ENCODE measurements around the gene FBXO3. TPM values are rescaled to one million over a fixed set of nuclear protein-coding genes. Genes with fewer than 3 reads are reported as not detected.

Gene FBXO3
- total RNA-seq, 1 donor from 2014 or later = 21.6 TPM

DNA sequence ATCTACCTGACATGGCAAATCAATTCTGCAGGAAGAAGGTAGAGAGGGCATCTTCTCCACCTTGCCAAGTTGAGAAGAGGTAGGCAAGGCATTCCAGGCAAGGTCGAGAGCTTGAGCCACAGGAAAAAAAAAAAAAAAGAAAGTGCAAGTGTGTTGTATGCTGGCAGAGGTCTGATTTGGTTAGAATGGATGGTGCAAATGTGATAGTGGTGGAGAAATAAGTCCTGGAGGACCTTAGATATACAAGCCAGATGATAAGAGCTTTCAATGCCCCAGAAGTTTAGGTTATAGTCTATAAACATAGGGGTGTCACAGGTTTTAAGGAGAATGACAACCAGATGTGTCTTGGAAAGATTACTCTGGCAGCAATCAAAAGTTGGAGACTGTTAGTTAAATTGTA lies 1.4 kb downstream of the FBXO3 start:
- intact Hi-C loops (cut with micrococcal nuclease) = loop anchor here (1.0 kb wide), 1 partner anchor 38 kb away; no protein-coding TSS in a partner anchor

DNA sequence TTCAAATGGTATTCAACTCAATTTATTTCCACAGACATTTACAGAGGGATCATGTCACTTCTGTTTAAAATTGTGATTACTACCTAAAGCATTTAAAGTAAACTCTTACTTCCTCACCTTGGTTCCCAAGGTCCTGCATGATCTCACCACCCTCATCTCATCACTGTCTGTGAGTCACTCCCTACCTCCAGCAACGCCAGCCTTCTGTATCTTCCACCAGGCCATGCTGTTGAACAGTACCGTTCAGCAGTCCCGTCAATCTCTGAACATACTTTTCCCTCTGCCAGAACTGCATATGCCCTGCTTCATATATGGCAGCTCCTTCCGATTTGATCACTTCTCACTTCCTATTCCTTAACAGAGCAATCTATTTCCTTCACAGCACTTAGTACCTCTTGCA lies 2.0 kb downstream of the FBXO3 start:
- intact Hi-C loops (cut with micrococcal nuclease) = no loop called here

DNA sequence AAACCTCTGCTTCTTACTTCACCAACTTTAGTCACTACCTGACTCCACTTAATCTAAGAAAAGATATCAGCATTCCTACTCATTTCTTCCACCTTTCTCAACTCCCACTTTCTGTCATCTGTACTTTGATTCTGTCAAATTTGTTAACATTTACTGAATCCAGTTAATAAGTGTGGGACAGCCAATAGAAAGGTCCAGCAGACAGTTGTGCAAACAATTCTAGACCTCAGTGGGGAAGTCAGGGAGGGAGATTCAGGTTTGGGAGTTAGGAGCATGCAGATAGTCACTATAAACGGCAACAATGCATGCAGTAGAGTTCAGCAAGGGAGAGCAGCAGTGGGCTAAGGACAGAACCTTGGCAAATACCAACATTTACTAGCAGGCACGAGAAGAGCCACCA lies 4.1 kb downstream of the FBXO3 start:
- intact Hi-C loops (cut with micrococcal nuclease) = no loop called here

DNA sequence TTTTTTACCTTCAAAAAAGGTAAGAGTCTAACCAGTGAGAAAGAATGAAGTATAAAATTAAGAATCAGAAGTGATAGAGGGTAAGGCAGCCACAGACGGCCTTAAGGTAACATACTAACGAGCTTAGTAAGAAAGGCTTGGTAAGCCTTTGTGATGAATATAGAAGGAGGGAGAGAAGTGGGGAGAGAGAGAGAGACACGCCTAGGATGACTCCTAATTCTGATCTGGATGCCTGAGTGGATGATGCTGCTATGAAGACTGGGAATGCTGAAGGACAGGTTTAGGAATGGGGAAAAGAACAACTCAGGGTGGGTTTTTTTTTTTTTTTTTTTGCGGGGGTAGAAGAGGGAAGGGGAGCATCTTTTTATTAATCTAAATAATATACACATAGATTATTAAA lies 4.8 kb downstream of the FBXO3 start:
- intact Hi-C loops (cut with micrococcal nuclease) = no loop called here

DNA sequence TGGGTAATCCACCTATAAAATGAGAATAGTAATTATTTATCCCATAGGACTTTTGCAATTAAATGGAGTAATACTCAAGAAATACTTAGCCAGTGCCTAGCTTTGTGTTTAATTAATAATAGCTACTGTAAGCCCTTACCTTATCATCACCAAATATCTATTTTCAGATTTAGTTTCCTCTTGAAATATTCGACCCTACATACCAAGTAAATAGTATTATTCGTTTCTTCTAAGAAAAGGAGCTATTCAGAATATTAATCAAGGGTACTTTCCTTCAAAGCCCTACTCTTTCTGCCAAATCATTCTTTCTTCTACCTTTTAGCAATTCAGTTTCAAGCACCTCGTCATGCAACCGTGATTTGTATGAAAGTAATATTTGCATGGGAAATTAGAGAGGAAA lies 6.7 kb downstream of the FBXO3 start:
- intact Hi-C loops (cut with micrococcal nuclease) = loop anchor here (1.0 kb wide), 1 partner anchor 15 kb away; no protein-coding TSS in a partner anchor

DNA sequence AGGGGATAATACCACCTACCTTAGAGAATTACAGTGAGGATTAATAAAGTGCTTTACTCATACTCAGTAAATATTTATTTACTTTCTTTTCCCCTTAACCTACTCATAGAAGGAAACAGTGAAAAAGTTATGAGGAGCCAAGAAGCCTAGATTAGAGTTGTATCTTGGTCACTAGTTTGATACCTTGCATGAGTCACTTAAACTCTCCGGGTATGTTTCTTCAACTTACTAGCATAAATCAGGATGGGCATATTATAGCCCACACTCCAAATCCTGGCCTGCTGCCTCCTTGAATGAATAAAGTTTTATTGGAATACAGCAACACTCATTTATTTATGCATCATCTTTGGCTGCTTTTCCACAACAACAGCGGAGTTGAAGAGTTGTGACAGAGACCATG lies 8.2 kb downstream of the FBXO3 start:
- intact Hi-C loops (cut with micrococcal nuclease) = no loop called here

DNA sequence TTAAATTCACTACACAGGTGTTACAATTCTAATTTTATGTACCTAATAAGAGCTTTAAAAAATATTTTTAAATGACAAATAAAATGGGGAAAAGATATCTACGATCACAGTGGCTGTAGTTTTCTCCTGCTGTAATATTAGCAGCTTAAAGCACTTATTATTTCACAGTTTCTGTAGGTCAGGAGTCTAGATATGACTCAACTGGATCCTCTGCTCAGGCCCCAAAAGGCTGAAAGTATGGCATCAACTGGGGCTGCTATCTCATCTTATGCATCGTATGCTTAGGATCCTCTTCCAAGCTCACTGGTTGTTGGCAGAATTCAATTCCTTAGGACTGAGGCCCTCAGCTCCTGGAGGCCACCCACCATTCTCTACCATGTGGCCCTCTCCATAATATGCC lies 12.8 kb downstream of the FBXO3 start:
- intact Hi-C loops (cut with micrococcal nuclease) = no loop called here

DNA sequence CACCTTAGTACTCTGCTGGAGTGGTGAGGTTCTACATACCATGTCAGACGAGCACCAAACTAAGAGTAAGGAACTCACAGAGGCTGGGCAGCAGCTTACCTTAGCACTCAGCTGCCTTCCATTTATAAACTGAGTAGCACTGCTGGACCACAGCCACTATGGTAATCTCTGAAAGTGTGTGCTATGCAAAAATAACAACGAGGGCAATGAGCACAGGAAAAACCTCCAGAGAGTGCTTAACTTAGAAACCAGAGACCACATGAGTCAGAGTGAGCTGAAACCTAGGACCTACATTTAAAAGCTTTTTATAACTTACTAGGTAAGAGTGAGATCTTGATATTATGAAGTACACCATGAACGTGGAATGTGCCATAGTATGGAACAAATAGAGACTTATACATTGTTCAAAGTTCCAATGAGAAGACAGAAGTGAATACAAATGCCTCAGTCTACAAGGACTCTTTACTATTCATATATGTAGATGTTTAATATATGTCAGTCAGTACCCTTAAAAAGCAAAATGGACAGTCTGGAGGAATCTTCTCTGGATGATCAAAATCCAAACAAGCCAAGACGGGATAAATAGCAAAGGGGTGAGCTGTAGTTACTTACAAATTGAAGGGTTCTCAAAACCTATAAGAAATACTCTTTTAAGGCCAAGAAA lies 20.9 kb downstream of the FBXO3 start:
- intact Hi-C loops (cut with micrococcal nuclease) = no loop called here

DNA sequence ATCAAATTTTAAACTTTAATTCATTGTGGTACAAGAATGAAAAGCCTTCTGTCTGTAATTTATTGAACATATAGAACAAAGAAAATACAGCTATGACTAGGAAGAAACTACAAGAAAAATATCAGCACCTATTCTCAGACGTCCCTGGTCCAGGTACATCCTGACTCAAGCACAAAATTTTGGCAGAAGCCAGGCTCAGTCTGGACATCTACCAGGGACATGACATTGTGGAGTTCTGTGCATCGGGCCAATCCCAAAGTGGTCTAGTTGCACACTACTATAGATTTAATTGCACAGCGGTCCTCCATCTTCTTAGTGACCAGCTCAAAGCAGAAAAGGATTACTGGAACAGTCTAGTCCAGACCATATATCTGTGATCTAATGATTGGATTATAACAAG lies 22.4 kb downstream of the FBXO3 start:
- intact Hi-C loops (cut with micrococcal nuclease) = no loop called here

DNA sequence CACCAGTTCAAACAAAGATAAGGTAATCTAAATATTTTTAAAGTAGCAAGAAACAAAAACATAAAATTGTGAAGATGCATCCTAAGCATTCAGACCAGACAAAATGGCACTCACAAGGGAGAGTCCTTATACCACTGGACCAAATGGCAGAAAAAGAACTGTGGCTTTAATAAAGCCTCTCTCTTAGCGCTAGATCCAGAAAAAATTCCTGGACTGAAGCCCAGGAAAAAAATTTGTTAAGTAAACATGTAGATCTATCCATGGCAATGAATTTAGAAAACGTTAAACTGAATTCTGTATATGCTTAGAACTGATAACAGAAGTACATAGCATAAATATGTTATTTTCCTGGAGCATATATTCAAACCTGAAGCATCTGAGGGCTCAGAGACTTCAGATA lies 26.3 kb downstream of the FBXO3 start:
- intact Hi-C loops (cut with micrococcal nuclease) = no loop called here

DNA sequence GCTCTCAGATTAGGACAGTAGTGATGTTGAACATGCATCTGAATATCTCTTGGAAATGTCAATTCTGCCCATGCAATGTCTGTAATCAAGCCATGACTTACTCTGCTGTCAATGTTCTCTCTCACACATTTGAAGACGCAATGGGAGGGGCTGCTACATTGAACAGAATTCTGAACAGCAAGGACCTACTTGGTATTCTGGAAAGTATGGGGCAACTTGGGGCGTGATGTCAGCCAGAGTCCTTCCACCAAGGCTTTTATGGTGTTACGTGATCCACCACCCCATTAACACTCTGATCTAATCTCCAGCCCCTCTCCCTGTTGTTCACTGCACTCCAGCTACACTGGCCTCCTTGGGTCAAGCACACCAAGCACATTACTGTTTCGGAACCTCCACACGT lies 31.0 kb downstream of the FBXO3 start:
- intact Hi-C loops (cut with micrococcal nuclease) = loop anchor here (2.0 kb wide), 1 partner anchor 26 kb away; no protein-coding TSS in a partner anchor

DNA sequence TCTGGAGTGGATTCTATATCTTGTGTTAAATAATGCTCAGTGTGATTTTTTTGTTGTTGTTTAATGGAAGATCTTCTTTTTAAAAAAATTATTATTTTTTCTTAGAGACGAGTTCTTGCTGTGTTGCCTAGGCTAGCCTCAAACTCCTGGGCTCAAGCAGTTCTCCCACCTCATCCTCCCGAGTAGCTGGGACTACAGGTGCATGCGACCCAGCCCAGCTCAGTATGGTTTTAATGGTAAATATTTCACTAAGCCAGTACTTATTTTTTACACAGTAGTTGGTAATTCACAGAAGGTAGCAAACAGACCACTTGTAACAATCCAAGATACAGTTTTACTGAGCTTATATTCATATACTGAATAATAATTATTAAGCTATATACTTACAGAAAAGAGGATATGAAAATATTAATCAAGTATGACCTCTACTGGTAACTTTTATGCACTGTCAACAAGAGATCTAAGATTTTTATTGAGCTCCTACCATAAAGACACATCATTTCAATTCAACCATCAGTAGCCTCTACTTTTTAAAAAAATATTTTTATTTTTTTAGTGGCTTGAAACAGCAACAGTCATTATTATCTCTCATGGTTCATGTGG lies 32.0 kb downstream of the FBXO3 start:
- intact Hi-C loops (cut with micrococcal nuclease) = loop anchor here (1.0 to 2.0 kb wide), 2 partner anchors 26 to 380 kb away; no protein-coding TSS in a partner anchor

DNA sequence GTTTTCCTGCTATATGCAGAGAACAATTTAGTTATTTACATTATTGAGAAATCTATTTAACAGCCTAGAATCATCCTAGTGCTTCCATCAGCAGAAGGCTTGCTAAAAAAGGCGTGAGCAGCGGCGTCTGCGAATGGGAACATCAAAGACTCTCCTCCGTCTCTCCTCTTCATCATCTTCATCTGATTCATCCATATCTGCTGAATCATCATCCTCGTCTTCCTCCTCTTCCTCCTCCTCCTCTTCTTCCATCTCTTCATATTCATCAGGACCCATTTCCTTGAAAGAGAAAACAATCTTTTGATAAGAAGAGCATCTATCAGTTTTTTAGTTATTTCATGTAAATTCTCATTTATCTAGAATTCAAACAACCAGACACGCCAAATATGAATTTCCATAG lies 32.5 kb downstream of the FBXO3 start:
- intact Hi-C loops (cut with micrococcal nuclease) = loop anchor here (1.0 to 2.0 kb wide), 2 partner anchors 25 to 380 kb away; no protein-coding TSS in a partner anchor

DNA sequence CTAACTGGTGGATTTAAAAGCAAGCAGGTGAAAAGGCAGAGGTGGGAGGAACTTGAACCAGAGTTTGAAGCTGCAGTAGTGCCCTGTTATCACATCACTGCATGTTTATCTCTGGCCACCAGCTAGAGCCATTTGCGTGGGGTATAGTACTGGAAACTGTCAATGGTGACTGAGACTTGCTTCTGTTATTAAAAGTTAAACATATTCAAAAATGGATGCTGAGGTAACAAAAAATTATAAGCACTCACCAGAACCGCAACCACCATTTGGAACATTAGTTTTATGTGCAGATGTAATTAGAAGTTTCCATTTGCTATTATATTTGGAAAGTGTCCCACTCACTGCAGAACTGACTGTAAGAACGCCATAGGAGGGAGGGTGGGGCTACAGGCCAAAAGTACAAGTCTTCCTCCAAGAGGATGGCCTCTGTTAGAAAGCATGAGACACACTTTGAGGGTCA lies 36.9 kb downstream of the FBXO3 start:
- intact Hi-C loops (cut with micrococcal nuclease) = loop anchor here (2.0 to 10.0 kb wide), 3 partner anchors 15 to 1643 kb away; partner anchors contain the start of genes NAT10 and RCN1

DNA sequence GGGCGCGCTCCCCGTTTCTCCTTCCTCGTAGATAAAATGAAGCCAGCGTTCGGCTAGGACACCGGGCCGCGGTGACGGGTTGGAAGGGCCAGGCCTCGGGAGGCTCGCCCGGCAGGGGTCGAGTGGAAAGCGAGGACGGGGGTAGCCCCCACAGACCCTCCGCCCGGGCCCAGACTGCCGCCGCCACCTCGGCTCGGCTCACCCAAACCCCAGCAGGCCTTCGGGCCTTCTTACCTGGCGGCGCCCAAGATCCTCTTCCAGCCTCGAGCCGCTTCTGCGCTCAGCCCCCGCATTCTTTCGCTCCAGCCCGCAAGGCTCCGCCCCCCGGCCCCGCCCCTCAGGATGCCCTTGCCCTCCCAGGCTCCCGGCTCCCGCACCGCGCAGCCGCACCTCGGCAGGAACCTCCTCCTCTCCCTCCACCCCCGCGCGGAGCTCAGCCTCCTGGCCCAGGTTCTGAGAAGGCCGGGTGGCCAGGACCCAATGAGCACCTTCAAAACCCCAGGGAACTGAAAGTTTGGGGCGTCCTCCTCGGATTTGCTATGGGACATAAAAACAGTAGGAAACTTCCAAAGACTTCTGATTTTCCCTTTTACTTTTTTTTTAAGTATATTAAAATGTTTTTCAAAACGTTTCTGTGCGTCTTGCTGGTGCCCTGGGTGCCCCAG lies 38.0 kb downstream of the FBXO3 start, which contains the start of gene CD59:
Gene CD59, minus strand, starts transcription at position 276 of the 665 bp plus-strand sequence. CDS start 13,978 bp downstream, outside the sequence.
- intact Hi-C loops (cut with micrococcal nuclease) = loop anchor here (2.0 to 10.0 kb wide), 3 partner anchors 13 to 1641 kb away; partner anchors contain the start of genes NAT10 and RCN1

DNA sequence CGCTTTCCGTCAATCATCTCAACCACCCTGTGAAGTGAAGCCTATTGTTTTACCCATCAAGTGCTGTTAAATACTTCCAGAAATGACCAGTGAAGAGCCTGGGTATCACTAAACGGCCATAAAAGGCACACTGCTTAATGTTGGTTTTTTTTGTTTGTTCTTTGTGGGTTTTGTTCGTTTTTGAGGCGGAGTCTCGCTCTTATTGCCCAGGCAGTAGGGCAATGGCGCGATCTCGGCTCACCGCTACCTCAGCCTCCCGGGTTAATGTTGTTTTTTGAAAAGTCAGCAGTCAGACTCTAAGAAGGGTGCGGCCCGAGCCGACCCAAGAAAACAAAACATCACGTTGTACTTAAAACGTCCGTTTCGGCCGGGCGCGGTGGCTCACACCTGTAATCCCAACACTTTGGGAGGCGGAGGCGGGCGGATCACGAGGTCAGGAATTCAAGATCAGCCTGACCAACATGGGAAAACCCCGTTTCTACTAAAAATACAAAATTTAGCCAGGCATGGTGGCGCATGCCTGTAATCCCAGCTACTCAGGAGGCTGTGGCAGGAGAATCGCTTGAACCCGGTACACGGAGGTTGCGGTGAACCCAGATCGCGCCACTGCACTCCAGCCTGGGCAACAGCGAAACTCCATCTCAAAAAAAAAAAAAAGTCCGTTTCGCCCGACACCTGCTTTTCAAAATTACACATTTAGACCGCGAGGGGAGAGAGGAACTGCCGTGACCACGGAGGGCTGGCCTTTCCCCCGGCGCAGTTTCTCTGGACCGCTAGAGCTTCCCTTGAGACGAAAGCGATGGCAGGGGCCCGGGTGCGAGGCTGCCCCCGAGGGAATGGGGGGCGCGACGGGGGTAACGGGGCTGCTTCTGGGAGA lies 38.8 kb downstream of the FBXO3 start:
- intact Hi-C loops (cut with micrococcal nuclease) = loop anchor here (1.0 to 10.0 kb wide), 9 partner anchors 13 to 1641 kb away; partner anchors contain the start of genes C11orf91, CSTF3, NAT10 and RCN1

DNA sequence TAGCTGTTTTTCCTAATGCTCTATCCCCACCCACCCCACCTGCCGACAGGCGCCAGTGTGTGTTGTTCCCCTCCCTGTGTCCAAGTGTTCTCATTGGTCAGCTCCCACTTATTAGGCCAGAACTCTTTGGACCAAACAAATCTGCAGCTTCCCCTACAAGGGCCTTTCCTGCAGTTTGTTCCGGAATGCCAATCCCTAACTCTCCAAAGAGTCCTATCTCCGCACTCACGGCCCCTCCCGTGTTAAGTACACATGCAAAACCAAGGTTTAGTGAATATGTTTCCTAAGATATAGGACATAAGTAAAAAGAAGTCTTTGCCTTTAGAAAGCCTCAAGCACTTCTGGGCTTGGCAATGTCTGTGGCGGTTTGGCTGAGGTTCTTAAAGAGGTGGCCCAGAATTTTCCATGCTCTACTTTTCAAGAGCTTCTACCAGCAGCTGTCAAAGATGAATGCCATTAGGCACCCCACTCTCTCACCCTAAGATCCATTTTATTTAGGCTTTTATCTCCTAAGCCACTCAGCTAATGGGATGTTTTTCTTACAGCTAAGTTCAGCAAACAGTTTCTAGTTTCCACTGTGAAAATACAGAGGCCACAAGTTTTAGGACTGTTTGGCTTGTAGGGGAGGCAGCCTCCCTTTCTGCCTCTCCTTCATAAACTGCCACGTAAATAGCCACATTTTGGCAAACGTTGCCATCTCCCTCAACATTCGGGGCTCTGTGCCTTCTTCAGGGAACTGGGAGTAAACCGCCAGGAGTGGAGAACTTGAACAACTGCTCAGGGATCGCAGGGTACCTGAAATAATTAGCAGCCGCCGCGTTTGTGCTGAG lies 39.7 kb downstream of the FBXO3 start:
- intact Hi-C loops (cut with micrococcal nuclease) = loop anchor here (1.0 to 10.0 kb wide), 8 partner anchors 34 to 1640 kb away; partner anchors contain the start of genes C11orf91, CSTF3, NAT10 and RCN1

DNA sequence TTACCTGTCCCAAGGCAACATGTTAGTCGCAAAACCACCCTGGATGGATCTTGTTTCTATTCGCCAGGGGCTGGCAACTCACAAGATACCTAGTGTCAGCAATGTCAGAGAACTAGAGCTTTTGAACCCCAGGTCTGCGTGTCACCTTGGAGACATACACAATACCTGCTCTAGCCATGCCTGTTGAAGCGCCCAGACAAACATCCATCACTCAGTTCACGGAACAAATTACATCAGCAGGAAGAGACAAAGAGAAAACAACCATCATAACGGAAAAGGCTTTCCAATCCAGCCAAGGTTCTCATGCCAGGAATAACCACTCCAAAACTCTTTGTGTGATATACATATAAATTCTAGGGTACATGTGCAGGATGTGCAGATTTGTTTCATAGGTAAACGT lies 40.3 kb downstream of the FBXO3 start:
- intact Hi-C loops (cut with micrococcal nuclease) = loop anchor here (2.0 to 10.0 kb wide), 5 partner anchors 73 to 1639 kb away; partner anchors contain the start of genes CSTF3, NAT10 and RCN1

DNA sequence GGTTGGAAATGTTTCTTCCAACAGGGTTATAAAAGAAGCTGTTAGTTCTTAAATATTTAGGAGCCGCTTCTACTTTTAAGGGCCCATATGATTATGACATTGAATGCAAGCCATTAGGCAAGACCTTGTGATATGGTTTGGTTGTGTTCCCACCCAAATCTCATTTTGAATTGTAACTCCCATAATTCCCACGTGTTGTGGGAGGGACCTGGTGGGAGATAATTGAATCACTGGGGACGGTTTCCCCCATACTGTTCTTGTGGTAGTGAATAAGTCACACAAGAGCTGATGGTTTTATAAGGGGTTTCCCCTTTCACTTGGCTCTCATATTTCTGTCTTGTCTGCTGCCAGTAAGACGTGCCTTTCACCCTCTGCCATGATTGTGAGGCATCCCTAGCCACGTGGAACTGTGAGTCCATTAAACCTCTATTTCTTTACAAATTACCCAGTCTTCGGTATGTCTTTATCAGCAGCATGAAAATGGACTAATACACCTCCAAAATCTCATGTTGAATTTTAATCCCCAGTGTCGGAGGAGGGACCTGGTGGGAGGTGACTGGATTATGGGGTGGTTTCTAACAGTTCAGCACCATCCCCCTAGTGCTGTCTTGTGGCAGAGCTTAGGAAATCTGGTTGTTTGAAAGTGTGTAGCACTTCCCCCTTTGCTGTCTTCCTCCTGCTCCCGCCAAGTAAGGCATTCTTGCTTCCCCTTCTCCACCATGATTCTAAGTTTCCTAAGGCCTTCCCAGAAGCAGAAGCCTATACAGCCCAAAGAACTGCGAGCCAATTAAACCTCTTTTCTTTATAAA lies 42.4 kb downstream of the FBXO3 start:
- intact Hi-C loops (cut with micrococcal nuclease) = loop anchor here (10.0 kb wide), 2 partner anchors 373 to 1637 kb away; partner anchors contain the start of genes NAT10 and RCN1
